Measurements from ENCODE around the gene TMEM184A. TPM values are rescaled to one million over a fixed set of nuclear protein-coding genes. Genes with fewer than 3 reads are reported as not detected.

Gene TMEM184A
- total RNA-seq, 1 donor from 2014 or later: 8.6 TPM

- DNase-seq (ENCODE audit: low spot score, unreplicated experiment): no peak
- H3K4me1 Mint-ChIP-seq (ENCODE audit: low read depth): peaks cover 3% of the 10 kb centered on the region
- H3K4me3 Mint-ChIP-seq (ENCODE audit: low read depth): no peak overlapping the region
- no peak for TF ChIP-seq CTCF (IDR thresholded peaks at IDR 0.05; ENCODE audit: unreplicated experiment)
- H3K27me3 Mint-ChIP-seq: no peaks in the 10 kb centered on the region
- H3K27ac Mint-ChIP-seq: no peak overlapping the region
- H3K36me3 Mint-ChIP-seq (ENCODE audit: insufficient read depth): peaks cover 9% of the 10 kb centered on the region
- H3K9me3 Mint-ChIP-seq (ENCODE audit: low read depth): no peaks in the 10 kb centered on the region
Measured at GRCh38 chr7:1497293-1497927, 58.6 kb downstream of the TMEM184A start.

DNA sequence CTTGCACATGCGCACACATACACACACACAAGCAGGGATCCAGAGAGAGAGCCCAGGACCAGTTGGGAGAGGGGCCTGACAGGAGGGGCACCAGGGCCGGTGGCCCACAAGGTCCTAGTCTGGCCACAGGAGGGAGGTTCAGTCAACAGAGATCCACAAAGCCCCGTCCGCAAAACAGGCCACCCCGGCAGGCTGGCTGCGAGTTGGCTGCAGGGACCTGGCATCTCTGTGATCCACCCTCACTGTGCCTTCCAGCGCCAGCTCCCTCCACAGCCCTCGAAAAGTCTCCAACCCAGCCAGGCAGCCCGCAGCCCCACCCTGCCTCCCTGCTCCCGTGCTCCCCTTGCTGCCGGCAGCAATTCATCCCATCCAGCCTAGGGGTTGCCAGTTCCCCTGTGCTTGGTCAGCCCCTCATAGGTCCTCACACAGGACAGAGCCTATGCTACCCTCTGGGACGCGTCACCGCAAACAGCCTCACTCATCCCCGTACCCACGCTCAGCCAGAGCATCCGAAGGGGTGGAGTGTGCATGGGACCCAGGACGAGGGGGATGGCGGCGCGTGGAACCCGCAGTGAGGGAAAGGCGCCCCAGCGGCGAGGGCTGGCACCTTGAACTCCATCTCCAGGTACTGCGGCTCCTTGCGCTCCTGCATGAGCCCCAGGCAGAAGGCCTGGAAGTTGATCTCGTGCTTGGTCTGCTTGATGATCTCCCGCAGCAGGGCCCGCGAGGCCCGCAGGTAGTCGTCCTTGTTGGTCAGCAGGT is 59.3 kb downstream of the TMEM184A start:
- Mint-ChIP-seq H3K4me1 (ENCODE audit: low read depth) (no peaks in the 10 kb centered on the region), H3K36me3 (ENCODE audit: insufficient read depth) (peaks cover 5% of the 10 kb centered on the region), H3K27me3 (no peaks in the 10 kb centered on the region), H3K27ac (no peak overlapping the region), H3K9me3 (ENCODE audit: low read depth) (no peaks in the 10 kb centered on the region), H3K4me3 (ENCODE audit: low read depth) (no peak overlapping the region)
- no peak for TF ChIP-seq CTCF (IDR thresholded peaks at IDR 0.05; ENCODE audit: unreplicated experiment)
- DNase-seq (ENCODE audit: low spot score, unreplicated experiment): no peak

GRCh38 chr7:1495564-1496242 is 60.3 kb downstream of the TMEM184A start:
- peaks cover 6% of the 10 kb centered on the region for H3K36me3 Mint-ChIP-seq (ENCODE audit: insufficient read depth)
- H3K27ac Mint-ChIP-seq: no peak overlapping the region

GRCh38 chr7:1494866-1495563 is 61.0 kb downstream of the TMEM184A start:
- Mint-ChIP-seq H3K27ac (no peak overlapping the region), H3K4me3 (ENCODE audit: low read depth) (no peak overlapping the region), H3K9me3 (ENCODE audit: low read depth) (no peaks in the 10 kb centered on the region), H3K36me3 (ENCODE audit: insufficient read depth) (peaks cover 8% of the 10 kb centered on the region), H3K27me3 (no peaks in the 10 kb centered on the region), H3K4me1 (ENCODE audit: low read depth) (no peaks in the 10 kb centered on the region)
- DNase-seq (ENCODE audit: low spot score, unreplicated experiment): no peak
- no peak for TF ChIP-seq CTCF (IDR thresholded peaks at IDR 0.05; ENCODE audit: unreplicated experiment)

More at GRCh38 chr7:1495564-1496242, 60.3 kb downstream of the TMEM184A start:
- DNase-seq (ENCODE audit: low spot score, unreplicated experiment): no peak
- no peak overlapping the region for H3K4me3 Mint-ChIP-seq (ENCODE audit: low read depth)
- no peaks in the 10 kb centered on the region for H3K9me3 Mint-ChIP-seq (ENCODE audit: low read depth)
- no peak for TF ChIP-seq CTCF (IDR thresholded peaks at IDR 0.05; ENCODE audit: unreplicated experiment)
- H3K27me3 Mint-ChIP-seq: no peaks in the 10 kb centered on the region
- no peaks in the 10 kb centered on the region for H3K4me1 Mint-ChIP-seq (ENCODE audit: low read depth)

- H3K4me3 Mint-ChIP-seq (ENCODE audit: low read depth): no peak overlapping the region
- DNase-seq (ENCODE audit: low spot score, unreplicated experiment): no peak
- no peaks in the 10 kb centered on the region for H3K9me3 Mint-ChIP-seq (ENCODE audit: low read depth)
- no peak overlapping the region for H3K27ac Mint-ChIP-seq
- TF ChIP-seq CTCF (IDR thresholded peaks at IDR 0.05; ENCODE audit: unreplicated experiment): no peak
- H3K4me1 Mint-ChIP-seq (ENCODE audit: low read depth): no peaks in the 10 kb centered on the region
- no peaks in the 10 kb centered on the region for H3K27me3 Mint-ChIP-seq
- peaks cover 8% of the 10 kb centered on the region for H3K36me3 Mint-ChIP-seq (ENCODE audit: insufficient read depth)
Measured at GRCh38 chr7:1494447-1494846, 61.6 kb downstream of the TMEM184A start.
